Right renal cortex interstitium (tissue), 3 donors: ENCODE measurements around the gene UBA3. TPM values are rescaled to one million over a fixed set of nuclear protein-coding genes. Genes with fewer than 3 reads are reported as not detected.

ENCODE experiments used
- DNase-seq, 3 donors: peaks; one replicate each; pipeline ENCODE4 v3.0.0-alpha.2; 2013; ENCODE audit warnings: low read depth in 3 of 3, low spot score in 2 of 3
- polyA plus RNA-seq, 3 donors: library from polyadenylated mRNA; unstranded; fragments of 120-200 nt; gene quantifications; one replicate each; pipeline ENCODE4 v1.2.1, GENCODE V29; 2013; ENCODE audit not compliant: insufficient read length in 3 of 3

The UBA3 gene
- polyA plus RNA-seq, 3 donors: 71.4 to 77.5 (median 76.3) TPM

DNA sequence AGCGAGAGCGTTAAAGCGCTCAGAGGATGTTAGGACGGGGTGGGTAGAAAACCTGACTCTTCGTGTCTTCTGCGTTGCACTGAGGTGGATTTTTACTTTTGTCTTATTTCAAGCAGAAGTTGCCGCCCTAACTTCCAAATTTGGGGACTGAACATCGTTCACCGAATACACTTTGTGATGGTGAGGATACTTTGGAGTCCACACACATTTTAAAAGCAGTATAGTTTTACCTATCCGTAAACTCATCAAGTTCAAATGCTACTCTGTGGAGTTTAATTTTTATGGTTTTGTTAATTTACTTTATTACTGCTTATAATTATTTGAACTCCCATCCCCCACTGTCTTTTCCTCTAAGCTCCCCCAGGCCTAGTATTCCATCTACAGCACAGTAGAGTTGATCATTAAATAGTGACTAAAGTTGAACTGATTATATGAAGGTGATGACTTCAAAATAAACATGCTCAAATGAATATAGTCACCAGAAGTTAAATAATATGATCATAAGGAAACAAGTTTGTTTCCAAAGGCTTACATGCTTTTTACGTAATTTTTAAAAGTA is 66.1 kb downstream of the UBA3 start:
- peak in 1 of 3 donors; percentile 27 for DNase-seq

GRCh38 chr3:69013253-69014021 is 66.7 kb downstream of the UBA3 start, which contains the start of gene EOGT:
Gene EOGT (minus strand): TSS chr3:69013684. CDS start chr3:69009846, 3,838 bp downstream.
- peak; percentile 54 to 75 (median 68) for DNase-seq

- peak in 2 of 3 donors; percentile 27 to 33 for DNase-seq
Measured at GRCh38 chr3:69012800-69013252, 67.3 kb downstream of the UBA3 start.

DNA sequence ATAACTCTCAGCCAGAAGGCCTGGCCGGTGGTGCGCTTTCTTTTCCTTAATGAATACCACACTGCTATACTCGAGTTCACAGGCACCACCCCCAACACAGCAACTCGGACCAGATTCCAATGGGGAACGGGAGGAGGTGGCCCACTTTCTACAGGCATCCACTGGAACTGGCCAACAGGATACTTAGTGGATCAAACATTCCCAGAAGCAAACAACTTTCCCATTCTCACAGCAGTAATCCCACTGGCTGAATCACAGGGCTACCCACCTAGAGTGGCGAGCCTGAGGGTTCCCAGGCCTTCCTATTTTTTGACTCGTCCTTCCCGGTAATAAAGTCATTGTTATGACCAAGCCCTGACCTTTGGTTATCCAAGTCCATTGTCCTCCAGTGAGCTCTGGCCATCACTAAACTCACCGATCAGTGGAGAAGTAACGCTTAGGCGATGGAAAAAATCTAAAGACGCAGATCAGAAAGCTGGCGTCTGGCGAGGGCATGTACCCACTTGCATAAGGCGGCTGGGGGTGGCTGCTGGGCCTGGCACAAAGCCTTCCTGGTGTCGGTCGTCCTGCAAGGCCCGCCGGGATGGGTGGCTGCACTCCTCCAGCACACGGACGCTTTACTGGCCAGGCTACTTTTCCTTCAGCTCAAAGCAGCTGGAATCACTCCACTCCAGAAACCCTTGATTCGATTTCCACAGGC is 67.9 kb downstream of the UBA3 start:
- DNase-seq: peak in 1 of 3 donors; percentile 27

GRCh38 chr3:69011096-69011730 is 69.0 kb downstream of the UBA3 start:
- DNase-seq: no peak

DNA sequence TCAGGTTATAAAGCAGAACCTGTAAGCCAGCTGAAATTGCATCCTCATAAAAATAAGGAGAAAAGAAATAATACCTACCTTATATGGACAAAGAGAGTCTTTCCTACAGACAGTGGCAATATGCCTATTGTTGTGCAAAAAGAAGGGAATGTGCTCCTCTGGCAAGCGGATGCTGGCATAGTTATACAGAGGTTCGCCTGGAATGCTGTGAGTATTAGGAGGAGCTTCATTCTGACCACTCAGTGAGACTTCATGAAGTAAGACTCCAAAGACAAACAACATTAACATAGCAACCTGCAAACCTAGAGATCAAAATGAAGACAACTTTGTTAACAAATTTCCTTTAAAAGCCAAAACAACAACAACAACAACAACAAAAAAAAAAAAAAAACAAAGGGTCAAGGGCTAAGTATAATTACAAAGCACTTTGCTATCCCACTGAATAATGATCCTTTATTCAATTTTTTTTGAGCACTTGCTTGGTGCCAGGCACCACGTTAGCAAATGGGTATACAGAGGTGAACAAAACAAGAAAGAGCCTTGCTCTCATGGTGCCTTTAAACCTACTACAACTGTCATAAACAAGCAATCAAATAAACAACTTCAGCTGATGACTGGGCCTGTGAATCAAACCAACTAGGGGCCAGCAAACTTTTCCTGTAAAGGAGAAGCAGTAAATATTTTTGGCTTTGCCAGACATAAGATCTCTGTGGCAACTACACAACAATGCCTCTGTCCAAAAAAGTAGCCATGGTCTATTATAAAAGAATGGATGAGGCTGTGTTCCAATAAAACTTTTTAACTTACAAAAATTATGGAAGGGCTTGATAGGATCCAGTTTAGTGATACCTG is 70.4 kb downstream of the UBA3 start:
- DNase-seq: no peak

GRCh38 chr3:69008980-69009379 is 71.2 kb downstream of the UBA3 start:
- DNase-seq: no peak

DNA sequence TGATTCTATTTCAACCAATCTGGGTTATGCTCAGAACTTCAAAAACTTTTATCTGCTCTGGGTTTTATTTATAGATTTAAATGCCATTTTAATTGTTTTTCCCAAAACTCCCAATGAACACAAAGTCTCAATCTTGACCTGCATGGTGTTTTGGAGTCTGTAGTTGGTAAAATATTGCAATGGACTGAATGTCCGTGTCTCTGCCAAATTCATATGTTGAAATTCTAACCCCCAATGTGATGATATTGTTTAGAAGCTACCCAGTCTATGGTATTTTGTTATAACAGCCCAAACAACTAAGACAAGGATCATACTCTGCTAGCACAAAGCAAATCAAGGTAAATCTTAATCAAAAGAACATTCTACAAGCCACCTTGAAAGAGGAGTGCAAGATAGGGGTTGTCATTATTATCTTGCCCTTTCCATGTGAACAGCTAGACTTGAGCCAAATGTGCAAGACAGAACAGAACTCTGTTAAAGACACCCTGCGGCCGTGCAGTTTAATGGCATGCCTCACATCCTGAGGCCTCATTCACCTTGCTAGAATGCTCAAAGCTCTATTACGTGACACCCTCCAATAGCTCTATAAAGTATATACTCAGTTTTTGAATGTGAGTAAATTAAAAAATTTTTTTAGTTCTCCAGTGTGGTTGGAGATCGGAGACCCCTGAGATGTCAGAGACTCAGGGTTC is 74.2 kb downstream of the UBA3 start:
- DNase-seq: no peak

DNA sequence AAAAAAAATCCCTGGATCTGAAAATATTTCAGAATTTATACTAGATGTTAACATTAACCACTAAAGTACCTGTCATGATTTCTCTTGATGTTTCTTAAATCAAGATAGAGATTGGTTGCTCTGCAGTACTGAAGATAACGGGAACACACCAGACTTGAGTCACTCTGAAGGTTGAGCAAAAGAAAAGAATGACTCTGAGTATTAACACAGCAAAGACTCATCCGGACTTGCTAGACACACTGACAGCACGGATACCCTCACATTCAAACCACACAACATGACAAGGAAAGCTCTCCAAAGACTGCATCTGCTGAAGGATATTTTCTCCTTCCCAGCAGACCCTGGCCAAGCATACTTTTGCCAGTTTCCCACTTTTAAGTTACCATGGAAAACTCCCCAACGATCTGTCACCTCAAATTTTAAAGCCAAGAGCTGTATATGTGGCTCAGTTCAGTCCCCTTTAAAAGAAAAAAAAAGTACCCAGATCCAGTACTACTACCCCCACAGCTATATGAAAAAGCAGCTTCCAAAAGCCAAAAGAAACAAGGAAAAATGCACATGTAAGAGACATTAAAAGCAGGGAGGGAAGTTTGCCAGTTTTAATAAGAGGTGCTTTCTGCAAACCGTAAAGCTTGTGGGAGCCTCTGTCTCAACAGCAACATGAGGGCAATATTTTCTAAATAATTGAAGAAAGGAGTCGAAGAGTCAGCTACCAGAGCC is 74.9 kb downstream of the UBA3 start:
- DNase-seq: no peak

Other genes with a start within 250 kb of the UBA3 start
- 1 to 10 TPM in 2 of 3 donors, under 1 TPM in 1; 0.93 to 2.1 (median 1.3) TPM for gene TAFA4, start 147.8 kb downstream of the UBA3 start, polyA plus RNA-seq
- 10 to 100 TPM; 10.6 to 12.2 (median 11.5) TPM for gene EOGT, start 66.7 kb downstream of the UBA3 start, polyA plus RNA-seq
- 10 to 100 TPM; 41.7 to 47.5 (median 43.5) TPM for gene TMF1, start 28.0 kb downstream of the UBA3 start, polyA plus RNA-seq
- gene ARL6IP5, start 4.6 kb upstream of the UBA3 start, polyA plus RNA-seq: 100 to 1,000 TPM; 107 to 127 (median 110) TPM
- gene LMOD3, start 42.2 kb upstream of the UBA3 start, polyA plus RNA-seq: under 1 TPM; 0.04 to 0.18 (median 0.06) TPM